NCI-H526 (cell line): ENCODE measurements around the gene SPON2.

Source experiments
- DNase-seq, 2 experiments: peaks; one replicate each; lab custom pipeline; 2025; lab: John Stamatoyannopoulos, UW

SPON2 gene

DNA sequence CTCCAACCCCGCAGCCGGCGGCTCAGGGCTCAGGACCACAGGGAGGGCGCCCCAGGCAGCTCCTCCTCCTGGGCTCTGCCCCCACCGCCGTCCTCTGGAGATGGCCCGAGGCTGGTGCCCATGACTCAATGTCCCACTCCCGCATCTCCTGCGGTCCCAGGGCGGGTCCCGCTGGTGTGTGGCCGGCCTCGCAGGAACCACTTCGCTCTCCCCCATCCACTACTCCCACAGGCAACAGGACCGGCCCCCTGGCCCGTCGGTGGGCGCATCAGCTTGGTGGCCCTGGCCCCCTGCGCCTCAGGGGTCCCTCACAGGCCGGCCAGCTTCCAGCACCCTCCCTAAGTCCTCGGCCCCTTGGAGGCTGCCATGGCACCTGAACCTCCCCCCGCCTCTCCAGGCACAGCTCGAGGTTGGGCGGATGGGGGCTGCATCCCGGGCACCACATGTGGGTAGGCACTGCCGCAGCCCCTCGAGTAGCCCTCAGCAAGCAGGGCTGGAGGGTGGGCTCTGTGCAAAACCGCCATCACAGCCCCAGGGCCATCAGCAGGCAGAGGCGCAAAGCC is 22.8 kb upstream of the SPON2 start:
- DNase-seq = no peak

DNA sequence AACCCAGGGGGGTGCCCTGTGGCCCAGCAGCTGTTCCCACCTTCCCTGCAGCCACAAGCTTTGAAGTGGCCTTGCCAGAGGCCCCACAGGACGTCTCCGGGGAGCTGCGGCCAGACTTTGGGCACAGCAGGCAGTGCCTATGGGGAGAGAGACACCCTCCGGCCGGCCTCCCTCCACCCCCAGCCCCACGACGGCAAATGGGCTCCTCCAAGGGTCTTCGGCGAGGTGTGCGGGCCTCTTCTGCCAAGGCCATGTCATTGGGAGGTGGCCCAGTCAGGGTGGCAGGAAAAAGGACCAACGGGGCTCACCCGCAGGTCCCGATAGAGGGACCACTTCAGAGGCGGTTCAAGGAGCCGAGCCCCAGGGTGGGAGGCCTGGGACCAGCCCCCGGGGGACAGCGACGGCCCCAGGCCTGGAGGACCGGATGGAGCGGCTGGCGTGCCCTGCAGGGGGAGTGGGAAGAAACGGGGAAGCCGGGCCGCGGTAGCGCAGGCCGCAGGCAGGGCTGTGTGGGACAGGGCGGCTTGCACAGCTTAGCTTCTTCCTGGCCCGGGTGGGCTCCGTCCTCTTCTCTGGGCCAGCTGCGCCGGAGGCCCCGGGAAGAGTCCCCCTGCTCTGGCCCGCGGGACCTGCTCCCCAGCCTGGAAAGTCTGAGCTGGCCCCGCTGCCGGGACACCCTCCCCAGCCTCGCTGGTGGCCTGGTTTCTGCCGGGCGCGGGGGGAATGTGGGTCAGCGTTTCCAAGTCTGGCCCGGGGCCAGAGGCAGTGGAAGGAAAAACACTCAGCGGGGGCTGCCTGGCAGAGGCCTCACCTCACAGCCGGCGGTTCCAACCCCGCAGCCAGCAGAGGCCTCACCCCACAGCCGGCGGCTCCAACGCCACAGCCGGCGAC is 21.9 kb upstream of the SPON2 start:
- DNase-seq = peak in 1 of 2 experiments; percentile 36

DNA sequence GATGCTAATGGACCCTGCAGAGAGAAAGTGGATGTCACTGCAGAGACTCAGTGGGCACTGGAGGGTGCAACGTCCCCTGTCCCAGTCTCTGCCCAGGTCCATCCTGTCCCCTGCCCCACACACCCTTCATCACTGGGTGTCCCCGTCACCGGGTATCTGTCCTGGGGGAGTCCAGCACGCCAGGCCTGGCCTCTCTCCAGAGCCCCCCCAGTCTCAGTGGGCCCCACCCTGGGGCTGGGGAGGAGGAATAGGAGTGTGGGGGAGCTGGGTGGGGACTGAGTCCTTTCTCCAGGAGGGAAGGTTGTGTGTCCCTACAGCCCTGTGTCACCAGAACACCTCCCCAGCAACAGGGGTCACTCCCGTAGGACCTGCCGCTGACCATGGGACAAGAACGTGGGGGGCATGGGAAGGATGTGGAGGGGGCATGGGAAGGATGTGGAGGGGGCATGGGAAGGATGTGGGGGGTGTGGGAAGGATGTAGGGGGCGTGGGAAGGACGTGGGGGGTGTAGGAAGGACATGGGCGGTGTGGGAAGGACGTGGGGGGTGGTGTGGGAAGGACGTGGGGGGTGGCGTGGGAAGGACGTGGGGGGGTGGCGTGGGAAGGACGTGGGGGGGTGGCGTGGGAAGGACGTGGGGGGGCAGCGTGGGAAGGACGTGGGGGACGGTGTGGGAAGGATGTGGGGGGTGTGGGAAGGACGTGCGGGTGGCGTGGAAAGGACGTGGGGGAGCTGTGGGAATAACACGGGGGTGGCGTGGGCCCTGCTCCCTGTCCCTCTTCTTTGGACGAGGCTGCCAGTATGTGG is 21.0 kb upstream of the SPON2 start:
- no peak for DNase-seq

DNA sequence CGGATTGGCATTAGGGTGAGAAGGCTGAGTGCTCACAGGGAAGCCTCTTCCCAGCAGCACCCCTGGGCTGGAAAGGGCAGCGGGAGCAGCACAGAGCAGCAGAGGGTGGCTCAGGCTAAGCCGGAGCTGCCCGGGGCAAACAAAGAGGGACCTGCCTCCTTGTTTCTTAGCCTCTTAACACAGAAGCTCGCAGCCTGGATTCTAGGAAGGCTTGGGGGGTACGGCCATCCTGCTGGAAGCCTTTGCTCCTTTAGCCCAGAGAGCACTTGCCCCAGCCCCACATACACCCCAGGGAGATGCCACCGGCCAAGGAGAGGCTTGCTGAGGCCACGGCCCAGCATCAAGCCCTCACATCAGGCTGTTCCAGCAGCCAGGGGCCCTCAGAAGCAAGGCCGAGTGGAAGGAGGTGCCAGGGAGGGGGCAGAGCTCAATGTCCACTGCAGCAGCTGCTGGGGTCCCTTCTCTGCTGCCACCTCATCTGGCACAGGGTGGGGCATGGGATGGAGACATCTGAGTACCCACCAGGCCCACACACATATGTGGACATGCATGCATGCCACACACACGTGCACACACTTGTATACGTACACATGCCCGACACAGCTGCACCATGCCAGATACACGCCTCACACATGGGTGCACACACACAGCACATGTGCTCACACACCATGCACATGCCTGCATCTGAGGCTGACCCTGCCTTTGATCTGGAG is 20.3 kb upstream of the SPON2 start:
- no peak for DNase-seq

- no peak for DNase-seq
These were observed 19.7 kb upstream of the SPON2 start for GRCh38 chr4:1192091-1192492.

DNA sequence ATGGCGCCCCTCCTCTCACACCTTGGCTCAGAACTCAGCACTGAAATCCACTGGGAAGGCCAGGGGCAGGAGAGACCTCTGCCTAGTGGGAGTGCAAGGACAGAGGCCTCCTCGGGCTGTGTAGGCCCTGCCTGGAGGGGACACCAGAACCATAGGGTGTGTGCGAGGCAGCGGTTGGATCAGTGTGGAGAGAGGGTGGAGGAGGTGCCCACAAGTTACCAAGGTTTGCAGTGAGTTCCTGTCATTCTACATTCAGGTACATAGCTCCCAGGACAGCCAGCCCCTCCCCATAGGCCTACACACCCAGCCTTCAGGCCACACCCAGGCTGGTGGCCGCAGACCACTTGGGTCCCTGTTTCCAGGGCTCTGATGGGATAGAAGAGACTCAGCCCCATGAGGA is 19.2 kb upstream of the SPON2 start:
- no peak for DNase-seq

DNA sequence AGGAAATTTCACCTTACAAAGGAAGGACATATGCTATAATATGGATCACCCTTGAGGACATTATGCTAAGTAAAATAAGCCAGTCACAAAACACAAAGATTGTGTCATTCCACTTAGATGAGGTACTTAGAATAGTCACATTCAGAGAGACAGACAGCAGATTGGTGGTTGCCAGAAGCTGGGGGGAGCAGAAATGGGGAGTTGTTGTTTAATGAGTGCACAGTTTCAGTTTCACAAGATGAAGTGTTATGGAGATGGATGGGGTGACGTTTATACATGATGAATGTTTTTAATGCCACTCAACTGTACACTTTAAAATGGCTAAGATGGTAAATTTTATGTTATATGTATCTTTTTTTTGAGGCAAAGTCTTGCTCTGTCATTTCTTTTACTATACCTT is 14.8 kb upstream of the SPON2 start:
- no peak for DNase-seq

DNA sequence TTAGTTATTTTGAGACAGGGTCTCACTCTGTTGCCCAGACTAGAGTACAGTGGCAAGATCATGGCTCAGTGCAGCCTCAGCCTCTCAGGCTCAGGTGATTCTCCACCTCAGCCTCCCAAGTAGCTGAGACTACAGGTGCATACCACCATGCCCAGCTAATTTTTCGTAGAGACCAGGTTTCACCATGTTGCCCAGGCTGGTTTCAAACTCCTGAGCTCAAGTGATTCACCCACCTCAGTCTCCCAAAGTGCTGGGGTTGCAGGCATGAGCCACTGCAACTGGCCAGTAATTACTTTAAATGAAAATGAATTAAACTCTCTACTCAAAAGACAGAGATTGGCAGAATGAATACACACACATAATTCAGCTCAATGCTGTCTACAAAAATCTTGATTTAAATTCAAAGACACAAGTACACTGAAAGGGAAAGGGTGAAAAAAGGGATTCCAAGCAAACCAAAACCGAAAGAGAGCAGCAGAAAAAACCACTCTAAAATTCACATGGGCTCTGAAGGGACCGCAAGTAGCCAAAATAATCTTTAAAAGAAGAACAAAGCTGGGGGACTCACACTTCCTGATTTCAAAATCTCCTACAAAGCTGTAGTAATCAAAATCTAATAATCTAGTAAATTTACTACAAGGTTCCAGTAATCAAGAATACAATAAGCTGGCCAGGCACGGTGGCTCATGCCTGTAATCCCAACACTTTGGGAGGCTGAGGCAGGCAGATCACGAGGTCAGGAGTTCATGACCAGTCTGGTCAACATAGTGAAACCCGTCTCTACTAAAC is 11.8 kb upstream of the SPON2 start:
- no peak for DNase-seq

DNA sequence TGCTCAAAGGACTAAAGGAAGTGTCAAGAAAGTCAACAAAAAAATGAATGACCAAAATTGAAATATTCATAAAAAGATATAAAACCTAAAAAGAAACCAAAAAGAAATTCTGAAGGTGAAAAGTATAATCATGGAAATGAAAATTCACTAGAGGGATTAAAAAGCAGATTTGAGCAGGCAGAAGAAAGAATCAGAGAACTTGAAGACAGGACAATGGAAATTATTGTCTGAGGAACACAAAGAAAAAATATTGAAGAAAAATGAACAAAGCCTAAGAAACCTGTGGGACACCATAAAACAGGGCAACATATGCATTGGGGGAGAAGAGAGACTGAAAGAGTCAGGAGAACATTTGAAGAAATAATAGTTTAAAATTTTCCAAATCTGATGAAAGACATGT is 9.9 kb upstream of the SPON2 start:
- DNase-seq = no peak

GRCh38 chr4:1180663-1181062 is 8.3 kb upstream of the SPON2 start:
- DNase-seq = no peak

DNA sequence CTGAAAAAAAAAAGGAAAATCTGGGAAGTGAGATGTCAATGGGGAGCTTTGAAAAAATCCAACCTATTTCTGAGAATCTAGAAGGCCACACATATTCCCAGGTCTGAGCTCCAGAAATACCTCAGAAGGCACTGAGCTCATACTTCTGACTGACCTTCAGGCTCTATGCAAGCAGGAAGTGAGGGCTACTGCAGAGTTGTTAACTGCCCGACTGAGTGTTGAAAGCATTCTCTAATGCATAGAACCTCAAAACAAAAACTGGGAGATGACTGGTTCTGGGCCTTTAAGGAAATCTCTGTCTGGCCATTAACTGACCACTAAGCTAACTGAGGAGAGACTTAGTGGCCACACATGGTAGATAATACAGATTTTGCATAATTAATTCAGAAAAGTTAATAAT is 7.6 kb upstream of the SPON2 start:
- no peak for DNase-seq

DNA sequence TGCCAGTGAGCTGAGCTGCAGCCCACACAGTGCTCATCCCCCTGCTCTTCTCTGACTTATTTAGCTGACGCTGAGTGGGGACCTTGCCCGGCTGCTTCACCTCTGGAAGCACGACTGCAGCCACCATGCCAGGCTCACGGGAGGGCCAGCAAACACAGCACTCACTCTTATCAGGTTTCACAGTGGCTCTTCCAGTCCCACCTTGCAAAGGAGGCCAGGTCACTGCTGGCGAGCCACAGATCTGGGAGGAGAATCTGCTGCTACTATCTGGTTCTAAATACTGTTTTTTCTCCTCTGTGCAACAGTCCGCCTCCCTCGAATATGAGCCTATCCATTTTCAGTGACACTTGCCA is 6.7 kb upstream of the SPON2 start:
- peak in 1 of 2 experiments; percentile 30 for DNase-seq

- DNase-seq = no peak
These were observed 6.1 kb upstream of the SPON2 start for GRCh38 chr4:1178300-1179088.

DNA sequence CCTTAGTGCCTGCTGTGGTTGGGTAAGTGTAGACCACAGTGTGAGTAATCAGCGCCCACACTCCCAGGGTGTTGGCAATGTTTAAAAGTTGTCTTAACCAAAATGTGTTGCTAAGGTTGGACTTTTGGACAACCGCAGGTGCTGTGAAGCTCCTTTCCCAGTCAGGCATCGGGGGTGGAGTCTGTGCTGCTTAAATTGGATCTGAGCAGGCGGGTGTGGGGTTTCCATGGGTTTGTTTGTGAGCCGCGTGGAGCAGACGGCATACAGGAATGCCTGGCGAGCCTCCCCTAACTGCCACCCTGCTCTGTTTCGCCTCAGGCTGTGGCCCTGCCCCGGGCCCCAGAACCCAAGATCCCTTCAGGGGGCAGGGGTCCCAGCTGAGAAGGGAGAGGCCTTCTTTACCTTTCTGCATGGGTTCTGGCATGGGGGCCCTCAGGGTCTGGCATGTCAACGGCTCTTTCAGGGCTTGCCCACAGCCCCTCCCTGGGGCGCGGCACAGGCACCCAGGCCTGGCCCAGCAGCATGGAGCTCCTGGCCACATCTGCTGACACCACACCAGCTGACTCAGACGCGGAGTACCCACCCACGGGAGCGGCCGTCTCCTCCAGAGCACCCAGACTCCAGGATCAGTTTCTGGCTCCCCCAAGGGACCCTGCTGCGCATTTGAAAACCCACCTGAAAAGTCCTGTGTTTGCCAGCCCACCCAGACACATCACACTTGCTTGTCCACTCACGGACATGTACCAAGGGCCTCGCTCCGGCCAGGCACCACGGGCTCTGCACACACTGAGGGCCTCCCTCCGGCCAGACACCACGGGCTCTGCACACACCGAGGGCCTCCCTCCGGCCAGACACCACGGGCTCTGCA is 5.1 kb upstream of the SPON2 start:
- peak; percentile 21 to 40 for DNase-seq

- DNase-seq = no peak
These were observed 4.3 kb upstream of the SPON2 start for GRCh38 chr4:1176398-1177273.

GRCh38 chr4:1175635-1176229 is 3.3 kb upstream of the SPON2 start:
- no peak for DNase-seq

DNA sequence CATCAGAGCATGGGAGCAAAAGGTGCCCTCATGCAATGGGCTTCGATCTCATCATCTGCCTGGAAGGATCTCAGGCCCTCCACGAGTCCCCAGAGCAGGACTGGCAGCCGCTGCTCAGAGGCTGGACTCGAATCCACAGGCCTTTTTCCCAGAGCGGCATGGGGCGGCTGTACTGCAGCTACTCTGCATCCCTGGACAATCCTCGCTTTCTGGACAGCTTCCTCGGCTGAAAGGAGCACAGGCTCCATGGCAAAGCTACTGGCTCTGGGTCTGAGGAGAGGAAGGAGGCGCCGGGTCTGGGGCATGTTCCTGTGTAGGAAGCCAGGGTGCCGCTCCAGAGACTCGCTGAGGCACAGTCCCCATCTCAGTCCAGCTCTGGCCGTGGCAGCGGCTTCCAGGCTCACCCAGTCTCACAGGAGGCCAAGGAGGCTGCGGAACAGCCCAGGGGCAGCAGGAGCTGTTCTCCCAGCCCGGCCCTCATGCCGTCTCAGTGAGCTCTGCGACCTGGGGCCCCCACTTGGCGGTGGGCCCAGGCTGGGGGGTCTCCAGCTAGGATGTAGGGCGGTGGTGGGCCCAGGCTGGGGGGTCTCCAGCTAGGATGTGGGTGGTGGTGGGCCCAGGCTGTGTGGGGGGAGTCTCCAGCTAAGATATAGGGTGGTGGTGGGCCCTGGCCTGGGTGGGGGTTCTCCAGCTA is 2.7 kb upstream of the SPON2 start:
- DNase-seq = no peak
